GM12874 (cell line): ENCODE measurements around the gene CD58.
A peak's percentile ranks its signal among the peaks of the same experiment; 100 is the strongest.

ENCODE experiments used
- CTCF ChIP-seq: IDR thresholded peaks from 2 replicates; pipeline ENCODE4 v1.5.1; 2011; ENCODE audit warnings: low read depth, mild to moderate bottlenecking, control low read depth, low read length, moderate library complexity; ENCODE audit not compliant: insufficient read depth

CD58 gene

GRCh38 chr1:116485071-116485735 lies 85.6 kb downstream of the CD58 start:
- peak; percentile 88 for TF ChIP-seq CTCF

- TF ChIP-seq CTCF, result no peak
Measured at GRCh38 chr1:116483481-116484309, 87.1 kb downstream of the CD58 start.

- no peak for TF ChIP-seq CTCF
Measured at GRCh38 chr1:116482490-116482889, 88.3 kb downstream of the CD58 start.

- TF ChIP-seq CTCF, result no peak
Measured at GRCh38 chr1:116481934-116482333, 88.9 kb downstream of the CD58 start.

DNA sequence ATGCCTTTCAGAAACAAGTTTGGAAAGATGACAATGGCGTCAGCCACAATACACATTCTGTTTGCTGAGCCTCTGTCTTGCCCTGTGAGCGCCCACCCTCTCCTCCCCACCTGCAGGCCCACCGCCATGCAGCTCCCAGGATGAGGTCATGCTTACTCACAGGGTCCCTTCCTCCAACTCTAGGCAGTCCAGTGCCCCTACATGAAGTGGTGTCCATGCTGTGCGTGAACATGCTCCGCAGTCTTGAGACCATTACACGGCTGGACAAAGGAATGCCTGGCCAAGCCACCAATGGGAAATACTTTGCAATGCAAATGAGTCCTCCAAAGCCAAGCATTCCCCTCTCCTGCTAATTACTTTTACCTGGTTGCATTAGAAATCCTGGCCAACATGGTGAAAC lies 92.2 kb downstream of the CD58 start:
- no peak for TF ChIP-seq CTCF

DNA sequence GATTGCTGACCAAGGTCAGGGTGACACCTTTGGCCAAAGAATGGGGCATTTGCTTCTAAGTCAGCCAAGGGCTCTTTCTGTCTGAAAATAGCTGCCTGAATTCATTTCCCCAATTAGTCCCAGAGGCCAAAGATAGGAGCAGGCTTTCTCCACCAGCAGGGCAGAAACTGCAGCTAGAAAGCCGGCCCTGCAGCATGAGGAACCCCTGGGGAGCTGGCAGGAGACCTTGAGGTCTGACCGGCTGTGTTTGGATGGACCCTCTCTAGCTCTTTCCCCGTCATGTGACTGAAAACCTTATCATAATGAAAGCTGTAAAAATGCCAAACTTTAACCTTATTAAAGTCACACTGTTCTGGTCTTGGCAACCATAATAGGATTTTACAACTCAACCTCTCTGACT lies 93.4 kb downstream of the CD58 start:
- no peak for TF ChIP-seq CTCF

- TF ChIP-seq CTCF, result no peak
Measured at GRCh38 chr1:116476321-116476720, 94.5 kb downstream of the CD58 start.
